Measurements from ENCODE around the gene UBE2I. TPM values are rescaled to one million over a fixed set of nuclear protein-coding genes. Genes with fewer than 3 reads are reported as not detected.

Gene UBE2I
- total and polyA plus RNA-seq, 4 donors = 19.4 to 23.9 (median 22.5) TPM

- TF ChIP-seq ZBTB33 (IDR thresholded peaks at IDR 0.05) (no peak), JUND (IDR thresholded peaks at IDR 0.05) (no peak), FOXA2 (IDR thresholded peaks at IDR 0.05) (no peak), FOXA1 (IDR thresholded peaks at IDR 0.05) (no peak), HNF4G (IDR thresholded peaks at IDR 0.05) (no peak), GABPA (IDR thresholded peaks at IDR 0.05 in 1 of 2, conservative IDR thresholded peaks at IDR 0.05 in 1 of 2) (no peak), RAD21 (IDR thresholded peaks at IDR 0.05) (no peak), REST (IDR thresholded peaks at IDR 0.05) (no peak), NR2F2 (IDR thresholded peaks at IDR 0.05) (no peak), TAF1 (conservative IDR thresholded peaks at IDR 0.05) (no peak), RXRA (IDR thresholded peaks at IDR 0.05) (no peak), YY1 (IDR thresholded peaks at IDR 0.05) (no peak), HNF4A (conservative IDR thresholded peaks at IDR 0.05) (no peak), SP1 (IDR thresholded peaks at IDR 0.05) (no peak), ATF3 (IDR thresholded peaks at IDR 0.05) (no peak), EGR1 (IDR thresholded peaks at IDR 0.05; ENCODE audit: low read depth in 2 of 2) (no peak)
- TF ChIP-seq, protein P1, sequence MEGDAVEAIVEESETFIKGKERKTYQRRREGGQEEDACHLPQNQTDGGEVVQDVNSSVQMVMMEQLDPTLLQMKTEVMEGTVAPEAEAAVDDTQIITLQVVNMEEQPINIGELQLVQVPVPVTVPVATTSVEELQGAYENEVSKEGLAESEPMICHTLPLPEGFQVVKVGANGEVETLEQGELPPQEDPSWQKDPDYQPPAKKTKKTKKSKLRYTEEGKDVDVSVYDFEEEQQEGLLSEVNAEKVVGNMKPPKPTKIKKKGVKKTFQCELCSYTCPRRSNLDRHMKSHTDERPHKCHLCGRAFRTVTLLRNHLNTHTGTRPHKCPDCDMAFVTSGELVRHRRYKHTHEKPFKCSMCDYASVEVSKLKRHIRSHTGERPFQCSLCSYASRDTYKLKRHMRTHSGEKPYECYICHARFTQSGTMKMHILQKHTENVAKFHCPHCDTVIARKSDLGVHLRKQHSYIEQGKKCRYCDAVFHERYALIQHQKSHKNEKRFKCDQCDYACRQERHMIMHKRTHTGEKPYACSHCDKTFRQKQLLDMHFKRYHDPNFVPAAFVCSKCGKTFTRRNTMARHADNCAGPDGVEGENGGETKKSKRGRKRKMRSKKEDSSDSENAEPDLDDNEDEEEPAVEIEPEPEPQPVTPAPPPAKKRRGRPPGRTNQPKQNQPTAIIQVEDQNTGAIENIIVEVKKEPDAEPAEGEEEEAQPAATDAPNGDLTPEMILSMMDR (IDR thresholded peaks at IDR 0.05; ENCODE audit: low read depth, low read length, missing input control) = no peak
- TF ChIP-seq, protein P2, sequence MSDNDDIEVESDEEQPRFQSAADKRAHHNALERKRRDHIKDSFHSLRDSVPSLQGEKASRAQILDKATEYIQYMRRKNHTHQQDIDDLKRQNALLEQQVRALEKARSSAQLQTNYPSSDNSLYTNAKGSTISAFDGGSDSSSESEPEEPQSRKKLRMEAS (IDR thresholded peaks at IDR 0.05) = no peak
- no peak for DNase-seq (ENCODE audit: low spot score)
- Histone ChIP-seq H3K9me3 (ENCODE audit: control insufficient read depth in 4 of 4, low read length in 3 of 4) (no peaks in the 10 kb centered on the region), H3K36me3 (ENCODE audit: control insufficient read depth in 4 of 4, insufficient read depth in 3 of 4, low read depth in 1 of 4, low read length in 3 of 4) (peaks cover 38 to 77% (median 46%) of the 10 kb centered on the region in 4 donors), H3K4me3 (ENCODE audit: low read depth in 1 of 3, low read length in 3 of 3) (no peak overlapping the region), H3K27ac (ENCODE audit: low read depth in 1 of 2, low read length in 2 of 2) (no peak overlapping the region), H3K9ac (ENCODE audit: low read depth in 1 of 2, low read length in 2 of 2) (no peak overlapping the region), H3K27me3 (ENCODE audit: control insufficient read depth in 4 of 4, insufficient read depth in 4 of 4, low read length in 3 of 4) (no peaks in the 10 kb centered on the region), H3K4me1 (ENCODE audit: control insufficient read depth in 4 of 4, insufficient read depth in 4 of 4, low read length in 3 of 4) (peaks cover 0 to 9% (median 4%) of the 10 kb centered on the region in 4 donors)
- 84% methylated on average over 9 of the region's 9 CpGs for WGBS
Measured at GRCh38 chr16:1318268-1318545, 8.8 kb downstream of the UBE2I start.
